Limb (tissue), 2 donors: ENCODE results near the gene MRPL1.

Experiments used
- DNase-seq, 2 donors: peaks; one replicate each; pipeline ENCODE4 v3.0.0-alpha.2; 2016; ENCODE audit errors: extremely low spot score in 2 of 2

The MRPL1 gene

DNA sequence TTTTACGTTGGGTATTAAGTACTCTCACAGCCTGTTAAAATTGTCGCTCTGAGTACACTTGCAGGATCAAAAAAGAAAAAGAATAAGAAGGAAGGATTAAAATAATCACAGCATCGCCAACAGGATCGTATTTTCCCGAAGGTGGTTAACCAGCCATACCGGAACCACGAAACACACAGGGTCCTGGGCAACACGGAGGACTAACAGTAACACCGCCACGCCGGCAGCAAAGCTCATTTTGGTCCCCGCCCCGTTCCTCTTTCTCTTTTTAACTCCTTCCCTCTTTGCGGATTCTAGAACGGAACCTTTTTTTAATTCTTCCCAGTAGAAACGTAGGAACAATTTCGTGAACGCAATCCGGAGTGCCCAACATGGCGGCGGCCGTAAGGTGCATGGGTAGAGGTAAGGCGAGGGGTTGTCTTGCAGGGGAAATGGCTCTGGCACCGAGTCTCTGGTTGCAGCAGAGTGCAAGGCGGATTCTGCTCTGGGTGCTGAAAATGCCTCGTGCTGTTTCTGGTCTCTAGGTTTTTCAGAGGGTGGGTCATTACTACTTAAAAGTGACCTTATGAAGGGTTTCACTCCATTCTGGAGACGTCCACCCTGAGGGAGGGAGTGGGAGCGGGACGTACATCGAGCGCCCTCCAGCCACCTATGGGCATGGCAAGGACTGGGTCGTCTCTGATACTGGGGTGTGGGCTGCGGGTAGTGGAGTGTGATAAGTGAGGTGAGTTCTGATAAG, at the start of gene MRPL1:
Gene MRPL1 (plus strand): TSS at position 353 of the 739 bp plus-strand sequence. CDS start 19 bp downstream, at position 372.
- peak; percentile 91 to 96 for DNase-seq

DNA sequence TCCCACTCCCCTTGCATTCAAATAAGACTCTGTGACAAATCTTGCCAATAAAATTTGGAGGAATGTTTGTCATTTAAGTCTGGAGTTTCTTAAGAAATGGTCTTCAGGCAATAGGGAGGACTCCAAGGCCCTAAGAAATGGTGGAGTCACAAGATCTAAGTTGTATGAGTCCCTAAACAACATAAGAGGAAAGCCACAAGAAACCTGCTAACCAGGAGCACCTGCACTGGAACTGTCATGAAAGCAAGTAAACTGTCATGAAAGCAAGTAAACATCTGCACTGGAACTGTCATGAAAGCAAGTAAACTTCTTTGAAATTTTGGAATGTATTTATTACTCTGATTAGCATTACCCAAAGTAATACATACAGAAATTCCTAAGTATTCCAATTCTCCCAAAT, 47.0 kb upstream of the MRPL1 start:
- DNase-seq, result no peak

DNA sequence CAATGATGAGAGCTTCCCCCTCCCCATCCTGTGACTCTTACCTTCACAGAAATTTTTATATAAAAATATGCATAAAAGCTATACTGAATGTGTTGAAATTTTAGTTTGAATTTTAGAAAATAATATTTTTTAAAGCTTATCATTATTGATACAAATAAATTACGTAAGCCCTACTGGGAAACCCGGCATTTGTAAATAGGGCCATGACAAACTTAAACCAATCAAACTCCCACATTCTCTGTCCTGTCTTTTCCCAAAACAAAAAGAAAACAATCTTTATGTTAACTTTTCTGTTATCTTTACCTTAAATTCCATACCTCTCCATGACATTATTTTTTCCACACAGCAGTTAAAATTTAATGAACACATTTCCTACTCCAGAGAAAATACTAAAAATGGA, 46.1 kb upstream of the MRPL1 start:
- no peak for DNase-seq

DNA sequence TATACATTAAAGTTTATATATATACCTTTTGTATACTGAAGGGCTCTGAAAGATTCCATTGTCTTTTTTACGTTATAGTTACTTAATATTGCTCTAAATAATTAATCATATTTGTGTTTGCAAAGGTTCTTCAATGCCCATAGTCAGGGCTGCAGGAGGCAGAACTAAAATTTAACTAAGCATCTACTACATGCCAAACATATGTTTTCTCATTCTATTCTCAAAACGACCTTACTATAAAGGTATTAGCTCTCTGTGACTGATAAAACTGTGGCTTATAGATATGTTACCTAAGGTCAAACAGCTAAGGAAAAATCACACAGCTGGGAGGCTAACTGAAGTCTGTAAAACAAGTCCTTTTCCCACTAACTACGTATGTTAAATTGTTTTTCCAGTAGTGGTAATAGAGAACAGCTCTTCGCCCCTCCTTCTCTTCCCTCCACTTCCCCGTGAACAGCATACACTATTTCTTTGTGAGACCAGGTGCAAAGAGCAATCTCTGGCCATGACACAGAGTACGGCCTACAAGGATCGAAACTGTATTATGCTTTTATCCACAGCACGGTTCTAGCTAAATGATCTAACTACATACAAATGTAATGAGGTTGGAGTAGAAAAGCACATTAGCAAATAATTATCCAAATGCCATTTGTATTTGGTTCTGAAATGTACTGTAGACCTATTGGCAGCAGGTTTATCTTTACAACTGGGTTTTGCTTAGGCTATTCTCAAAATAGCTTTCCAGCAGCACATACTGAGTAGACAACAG, 45.1 kb upstream of the MRPL1 start:
- no peak for DNase-seq

DNA sequence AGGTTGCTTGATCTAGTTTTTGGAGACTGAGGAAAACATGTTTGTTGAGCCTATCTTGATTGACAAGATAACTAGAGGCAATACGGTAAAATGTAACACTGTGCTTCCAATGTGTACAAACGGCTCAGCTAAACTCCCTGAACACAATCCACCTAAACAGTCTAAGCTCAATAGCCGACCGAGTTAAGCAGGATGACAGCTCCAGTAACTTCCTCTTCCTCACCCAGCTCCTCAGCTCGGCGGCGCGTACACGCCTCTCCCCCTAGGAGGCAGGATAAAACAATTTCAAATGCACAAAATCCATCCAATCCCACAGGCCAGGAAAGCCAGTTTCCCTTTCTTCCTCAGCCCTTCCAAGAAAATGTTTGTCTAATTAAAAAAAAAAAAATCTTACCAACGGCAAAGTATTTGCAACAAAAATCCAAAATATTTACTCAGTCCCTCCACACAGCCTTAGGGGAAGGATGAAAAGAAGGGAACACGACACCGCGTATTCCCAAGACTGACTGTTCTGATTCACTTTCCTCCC, 44.5 kb upstream of the MRPL1 start:
- DNase-seq, result peak; percentile 75 to 78

DNA sequence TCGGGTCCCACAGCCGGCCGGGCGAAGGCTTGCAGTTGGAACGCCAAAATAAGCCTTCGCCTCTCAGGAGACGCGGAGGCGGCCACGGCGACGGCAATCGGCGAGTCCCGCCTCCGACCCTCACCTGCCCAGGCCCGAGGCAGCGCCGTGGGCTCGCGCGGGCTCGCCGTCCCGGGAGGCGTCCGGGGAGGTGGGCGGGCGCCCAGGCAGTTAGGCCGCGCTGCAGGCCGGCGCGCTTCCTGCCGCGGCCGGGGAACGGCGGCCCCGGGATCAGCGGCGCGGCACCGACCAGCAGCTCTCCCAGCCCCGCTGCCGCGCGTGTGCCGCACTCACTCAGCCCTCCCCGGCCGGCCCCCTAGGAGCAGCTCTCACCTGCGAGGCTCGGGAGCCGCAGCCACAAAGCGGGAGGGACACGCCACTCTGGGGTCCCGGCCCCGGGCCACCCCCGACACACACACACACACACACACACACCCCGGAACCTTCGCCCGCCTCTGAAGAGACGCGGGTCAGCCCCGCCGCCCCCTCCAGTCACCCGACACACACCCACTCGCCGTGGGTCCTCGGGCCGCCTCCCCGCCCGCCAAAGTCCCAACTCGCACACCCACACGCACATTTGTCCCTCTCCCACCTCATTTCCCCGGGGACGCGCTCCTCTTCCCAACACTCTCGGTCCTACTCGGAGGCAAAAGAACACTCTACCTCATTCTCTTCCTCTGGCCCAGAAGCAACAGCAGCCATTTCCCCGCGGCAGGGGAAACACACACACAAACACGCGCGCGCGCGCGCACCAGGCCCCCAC, 43.8 kb upstream of the MRPL1 start, which contains the start of gene CNOT6L:
Gene CNOT6L (minus strand): TSS at position 767 of the 802 bp plus-strand sequence. CDS start 60 bp downstream, at position 707.
- peak; percentile 38 to 86 for DNase-seq

DNA sequence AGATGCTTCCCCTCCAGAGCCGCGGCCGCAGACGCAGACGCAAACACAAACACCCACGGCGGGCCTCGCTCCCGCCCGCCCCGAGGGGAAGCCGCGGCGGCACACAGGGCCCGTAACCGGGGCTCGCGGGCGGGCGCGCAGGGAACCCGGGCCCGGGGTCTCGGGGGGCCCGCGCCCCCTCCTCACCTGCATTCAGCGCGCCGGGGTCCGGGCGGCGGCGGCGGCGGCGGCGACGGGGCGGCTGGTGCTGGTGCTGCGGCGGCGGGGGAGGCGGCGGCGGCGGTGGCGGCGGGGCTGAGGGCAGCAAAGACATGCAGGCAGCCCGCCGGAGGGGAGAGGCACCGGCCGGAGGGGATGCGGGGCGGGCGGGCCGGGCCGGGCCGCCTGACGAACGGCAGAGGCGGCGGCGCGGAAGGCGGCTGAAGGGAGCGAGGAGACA, 43.2 kb upstream of the MRPL1 start:
- no peak for DNase-seq

DNA sequence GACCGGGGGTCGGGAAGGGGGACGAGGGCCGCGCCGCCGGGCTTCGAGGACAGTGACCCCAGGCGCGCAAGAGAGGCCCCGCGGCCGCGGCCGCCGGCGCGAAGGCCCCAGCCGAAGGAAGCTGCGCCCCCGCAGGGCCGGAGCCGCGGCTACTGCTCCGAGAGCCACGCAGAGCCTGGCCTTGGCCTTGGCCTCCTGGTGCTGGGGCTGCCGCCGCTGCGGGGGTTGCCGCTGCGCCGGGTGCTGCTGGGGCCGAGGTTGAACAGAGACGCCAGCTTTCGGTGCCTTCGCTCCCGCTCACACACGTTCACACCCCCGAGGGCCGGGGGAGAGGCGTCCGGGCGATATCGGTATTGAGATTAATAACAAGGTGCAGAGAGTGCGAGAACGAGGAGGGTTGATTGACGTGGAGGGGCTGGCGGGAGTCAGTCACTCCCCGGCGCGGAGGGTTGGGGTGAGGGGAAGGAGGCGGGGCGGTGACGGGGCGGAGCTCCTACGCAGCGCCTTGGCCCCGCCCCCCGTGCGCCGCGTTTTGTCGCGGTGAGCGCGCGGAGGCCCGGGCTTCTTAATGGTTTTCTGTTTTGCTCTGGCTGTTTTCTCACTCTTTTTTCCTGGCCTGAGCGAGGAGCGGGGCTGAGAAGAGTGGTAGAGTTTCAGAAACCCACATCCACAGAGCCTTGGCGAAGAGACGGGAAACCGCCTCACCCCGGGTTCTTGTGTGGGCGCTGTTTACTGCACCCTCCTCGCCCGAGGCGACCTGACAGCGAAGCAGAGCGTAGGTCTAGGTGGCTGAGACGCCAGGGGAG, 42.6 kb upstream of the MRPL1 start:
- DNase-seq, result peak; percentile 93 to 94

DNA sequence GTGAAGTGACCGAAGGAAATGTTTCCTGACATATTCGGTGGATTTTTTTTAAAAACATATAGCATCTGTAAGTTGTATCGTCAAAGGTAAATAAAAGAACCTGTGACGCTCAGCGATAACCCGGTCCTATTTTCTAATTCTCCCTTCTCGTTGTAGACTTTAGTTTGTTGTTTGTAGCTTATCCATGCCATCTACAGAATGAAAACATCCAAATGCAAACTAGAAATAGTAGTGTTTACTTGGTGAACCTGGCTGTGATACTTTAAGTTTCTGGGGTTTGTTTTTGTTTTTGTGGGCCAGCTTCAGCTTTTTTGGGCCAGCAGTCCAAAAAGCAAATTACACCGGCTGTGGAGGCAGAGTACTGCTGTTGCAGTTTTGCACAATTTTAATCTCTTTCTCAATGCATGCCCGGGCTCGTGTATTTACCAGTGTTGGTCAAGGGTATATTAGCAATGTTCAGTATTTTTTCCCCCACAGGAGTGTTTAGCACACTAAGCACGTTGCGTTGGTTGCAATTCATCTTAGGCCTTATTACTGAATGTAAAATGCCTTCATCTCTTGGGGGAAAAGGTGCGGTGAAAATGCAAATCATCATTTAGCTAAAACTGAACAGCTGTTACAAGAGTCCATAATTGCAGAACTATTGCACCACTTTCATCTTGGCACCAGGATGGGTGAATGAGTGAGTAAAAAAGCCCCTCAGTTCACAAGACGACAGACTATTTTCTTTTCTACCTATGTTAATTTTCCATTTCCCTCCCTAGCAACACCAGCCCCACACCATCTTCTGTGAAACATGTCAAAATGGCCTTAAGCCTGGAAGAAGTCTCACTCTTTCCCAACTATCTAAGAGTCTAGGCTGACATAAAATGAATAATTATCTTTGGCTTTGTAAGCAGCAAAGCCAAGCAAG, 41.7 kb upstream of the MRPL1 start:
- no peak for DNase-seq

DNA sequence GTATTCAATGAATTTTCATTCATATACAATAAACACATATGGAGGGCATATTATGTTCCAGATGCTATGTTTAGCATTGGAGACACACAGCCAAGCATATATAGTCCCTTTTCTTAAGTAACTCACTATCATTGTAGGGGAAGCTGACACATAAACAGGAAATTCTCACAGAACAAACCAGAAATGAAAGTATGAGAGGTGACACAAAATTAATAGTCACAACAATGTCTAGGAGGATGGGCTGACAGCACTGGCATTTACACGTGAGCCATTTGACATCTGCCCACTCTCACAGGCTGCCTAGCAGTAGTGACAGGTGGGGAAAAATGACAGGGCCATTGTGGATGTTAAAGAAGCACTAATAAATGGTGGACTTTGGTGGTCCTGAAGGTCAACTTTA, 40.9 kb upstream of the MRPL1 start:
- no peak for DNase-seq

DNA sequence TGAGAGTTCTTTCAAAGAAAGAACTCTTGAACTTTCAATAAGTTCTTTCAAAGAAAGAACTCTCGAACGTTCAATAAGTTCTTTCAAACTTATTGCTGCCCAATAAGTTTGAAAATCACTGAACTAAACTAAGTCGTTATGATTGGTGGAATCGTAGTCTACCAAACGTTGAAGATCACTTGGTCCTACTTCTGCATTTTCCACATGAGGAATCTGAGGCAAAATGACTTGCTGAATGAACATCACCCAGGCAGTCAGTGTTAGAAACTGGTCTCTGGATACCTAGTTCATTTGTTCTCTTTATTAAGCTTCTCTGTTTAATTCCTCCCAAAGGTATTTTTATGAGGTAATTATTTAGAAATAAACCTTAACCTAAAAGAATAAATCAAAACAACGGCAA, 36.4 kb upstream of the MRPL1 start:
- no peak for DNase-seq

DNA sequence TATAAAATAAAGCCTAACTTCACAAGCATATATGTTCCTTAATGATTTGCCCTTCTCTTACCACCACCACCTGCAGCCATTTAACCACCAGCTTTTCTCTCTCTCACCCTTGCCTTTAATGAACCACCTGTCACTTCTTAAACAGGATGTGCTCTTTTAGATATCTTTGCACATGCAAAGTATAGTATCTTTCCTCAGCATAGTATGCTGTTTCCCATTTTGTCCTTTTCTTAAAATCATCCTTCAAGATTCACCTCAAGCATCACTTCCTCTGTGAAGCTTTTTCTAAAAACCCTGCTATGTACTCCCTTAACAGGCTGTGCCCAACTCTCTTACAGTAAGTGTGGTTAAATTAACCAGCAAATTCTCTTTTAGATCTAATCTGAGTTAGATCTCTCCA, 35.3 kb upstream of the MRPL1 start:
- no peak for DNase-seq

DNA sequence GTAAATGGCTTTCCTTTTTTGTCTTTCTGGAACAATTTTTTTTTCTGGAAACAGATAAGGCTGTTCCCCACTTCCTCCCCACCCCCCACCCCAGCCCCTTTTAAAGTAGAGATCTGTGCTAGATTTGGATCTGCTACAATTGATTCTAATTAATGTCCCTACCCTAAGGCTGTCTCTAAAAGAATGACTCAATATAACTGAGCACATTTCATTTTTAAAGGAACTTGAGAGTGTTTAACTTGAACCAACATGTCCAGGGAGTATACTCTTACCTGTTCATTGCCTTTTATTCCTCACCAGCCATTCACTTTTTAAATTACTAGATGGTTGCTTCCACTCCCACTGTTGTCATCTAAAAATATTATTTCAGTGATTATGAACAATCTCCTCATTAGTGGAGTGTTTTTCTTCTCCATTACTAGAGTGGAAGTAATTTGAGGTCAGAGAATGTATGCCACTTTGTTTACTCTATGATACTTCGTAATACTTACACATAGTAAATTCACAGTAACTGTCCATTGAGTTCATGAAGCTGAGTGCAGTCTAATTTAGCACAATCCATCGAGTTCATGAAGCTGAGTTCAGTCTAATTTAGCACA, 29.4 kb upstream of the MRPL1 start:
- DNase-seq, result no peak

DNA sequence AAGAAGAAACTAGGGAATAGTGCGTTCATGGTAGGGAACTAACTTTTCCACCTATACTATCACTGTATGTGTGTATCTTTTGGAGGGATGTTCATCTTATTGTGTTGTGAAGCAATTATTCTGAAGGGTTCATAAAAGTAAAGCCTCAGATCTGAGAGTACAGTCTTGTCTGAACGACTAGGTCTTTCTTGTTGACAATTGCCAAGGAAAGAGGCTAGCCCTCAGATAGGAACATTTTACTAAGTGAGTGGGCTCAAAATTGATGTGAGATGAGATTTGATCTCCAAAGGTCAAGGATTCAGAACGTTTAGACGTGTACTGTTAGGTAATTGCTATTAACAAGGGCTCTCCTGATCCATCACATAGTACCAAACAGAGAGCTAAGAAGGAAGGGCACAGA, 28.2 kb upstream of the MRPL1 start:
- no peak for DNase-seq

DNA sequence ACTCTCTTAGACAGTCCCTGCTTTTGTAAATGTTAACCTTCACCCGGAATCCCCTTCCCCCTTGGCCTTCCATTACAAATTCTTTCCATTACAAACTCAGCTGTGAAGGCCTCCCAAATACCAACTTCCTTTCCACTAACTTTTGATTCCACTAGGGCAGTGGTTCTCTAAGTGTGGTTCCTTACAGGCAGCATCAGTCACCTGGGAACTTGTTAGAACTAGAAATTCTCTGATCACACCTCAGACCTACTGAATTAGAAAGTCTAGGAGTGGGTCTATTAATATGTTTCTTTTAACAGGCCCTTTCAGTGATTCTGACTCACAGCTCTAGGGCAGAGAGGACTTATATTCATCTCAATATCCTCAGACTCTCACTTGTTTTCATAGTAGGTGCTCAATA, 19.0 kb upstream of the MRPL1 start:
- DNase-seq, result no peak

DNA sequence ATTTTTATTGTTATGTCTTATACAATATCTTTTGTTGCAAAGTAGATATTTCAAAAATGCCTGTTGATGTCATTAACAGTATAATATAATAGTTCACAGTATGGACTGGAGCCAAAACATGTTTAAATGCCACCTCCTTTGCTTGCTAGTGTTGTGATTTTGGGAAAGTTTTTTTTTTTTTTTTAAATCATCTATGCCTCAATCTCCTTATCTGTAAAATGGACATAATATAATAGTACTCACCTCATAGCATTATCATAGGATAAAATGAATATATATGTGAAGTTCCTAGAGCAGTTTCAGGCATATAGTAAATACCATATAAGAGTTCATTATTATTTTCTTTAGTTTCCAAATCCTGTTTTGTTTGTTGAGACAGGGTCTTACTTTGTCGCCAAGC, 18.3 kb upstream of the MRPL1 start:
- DNase-seq, result no peak

DNA sequence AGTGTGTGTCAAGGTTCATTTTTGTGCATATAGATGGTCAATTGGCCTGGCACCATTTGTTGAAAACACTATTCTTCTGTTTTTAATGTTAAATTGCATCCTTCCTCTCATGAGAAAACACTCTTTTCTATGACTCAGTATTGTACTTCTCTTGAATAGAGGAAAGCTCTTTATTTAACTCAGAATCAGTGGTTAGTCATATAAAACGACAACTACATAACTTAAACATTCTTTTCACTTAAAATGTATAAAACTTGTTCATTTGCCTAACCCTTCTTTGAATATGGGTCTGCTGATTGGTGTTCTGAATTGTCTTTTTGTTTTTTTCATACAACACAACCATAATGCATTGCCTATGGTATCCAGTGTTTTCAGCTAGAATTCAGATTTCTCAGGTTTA, 17.2 kb upstream of the MRPL1 start:
- no peak for DNase-seq

DNA sequence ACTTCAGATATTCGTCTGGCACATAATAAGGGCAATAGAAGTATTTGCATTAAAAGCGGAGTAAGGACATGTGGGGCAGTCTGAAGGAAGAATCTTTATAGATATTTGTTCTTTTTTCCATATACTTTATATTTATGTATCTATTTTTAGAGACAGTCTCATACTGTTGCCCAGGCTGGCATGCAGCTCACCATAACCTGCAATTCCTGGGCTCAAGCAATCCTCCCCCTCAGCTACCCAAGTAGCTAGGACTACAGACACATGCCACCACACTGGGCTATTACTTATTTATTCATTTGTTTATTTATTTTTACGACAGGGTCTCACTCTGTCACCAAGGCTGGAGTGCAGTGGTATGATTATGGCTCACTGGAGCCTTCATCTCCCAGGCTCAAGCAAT, 16.7 kb upstream of the MRPL1 start:
- DNase-seq, result no peak

DNA sequence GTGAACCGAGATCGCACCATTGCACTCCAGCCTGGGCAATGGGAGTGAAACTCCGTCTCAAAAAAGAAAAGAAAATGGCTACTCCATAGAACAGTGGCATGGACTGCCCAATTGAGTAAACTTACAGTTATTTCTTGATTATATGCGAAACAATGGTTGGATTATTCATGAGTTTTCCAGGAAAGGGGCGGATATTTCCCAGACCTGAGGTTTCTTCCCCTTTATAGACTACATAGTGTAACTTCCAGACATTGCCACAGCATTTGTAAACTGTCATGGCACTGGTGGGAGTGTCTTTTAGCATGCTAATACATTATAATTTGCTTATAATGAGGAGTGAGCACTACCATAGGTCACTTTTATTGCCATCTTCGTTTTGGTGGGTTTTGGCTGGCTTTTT, 14.1 kb upstream of the MRPL1 start:
- no peak for DNase-seq
